Cardiac fibroblast (primary cell): ENCODE results near the gene IL17A.

ENCODE experiments used
- DNase-seq, 2 donors: peaks; one replicate each; pipeline versions ENCODE4 v3.0.0 to v3.0.0-alpha.2; 2010; ENCODE audit warnings: low read depth in 2 of 2
- H3K4me3 ChIP-seq, 2 donors: replicated peaks in 1 of 2; 1 replicate in 1 of 2; 2 replicates in 1 of 2; pipeline ENCODE4 v1.5.1; 2011; ENCODE audit warnings: low read depth in 2 of 2, low read length in 2 of 2, mild to moderate bottlenecking in 2 of 2, moderate library complexity in 1 of 2
- CTCF ChIP-seq: IDR thresholded peaks from one replicate; pipeline ENCODE4 v1.5.1; 2011; ENCODE audit warnings: low read depth, mild to moderate bottlenecking, low read length, inconsistent platforms

The IL17A gene

DNA sequence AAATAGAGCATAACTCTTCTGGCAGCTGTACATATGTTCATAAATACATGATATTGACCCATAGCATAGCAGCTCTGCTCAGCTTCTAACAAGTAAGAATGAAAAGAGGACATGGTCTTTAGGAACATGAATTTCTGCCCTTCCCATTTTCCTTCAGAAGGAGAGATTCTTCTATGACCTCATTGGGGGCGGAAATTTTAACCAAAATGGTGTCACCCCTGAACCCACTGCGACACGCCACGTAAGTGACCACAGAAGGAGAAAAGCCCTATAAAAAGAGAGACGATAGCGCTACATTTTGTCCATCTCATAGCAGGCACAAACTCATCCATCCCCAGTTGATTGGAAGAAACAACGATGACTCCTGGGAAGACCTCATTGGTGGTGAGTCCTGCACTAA is at the start of gene IL17A:
TSS of gene IL17A (plus strand) at position 301 of the 400 bp plus-strand sequence. CDS start at position 358, 57 bp downstream.
- no peak for TF ChIP-seq CTCF
- no peak for DNase-seq
- no peak within 1 kb of the TSS for H3K4me3 ChIP-seq

DNA sequence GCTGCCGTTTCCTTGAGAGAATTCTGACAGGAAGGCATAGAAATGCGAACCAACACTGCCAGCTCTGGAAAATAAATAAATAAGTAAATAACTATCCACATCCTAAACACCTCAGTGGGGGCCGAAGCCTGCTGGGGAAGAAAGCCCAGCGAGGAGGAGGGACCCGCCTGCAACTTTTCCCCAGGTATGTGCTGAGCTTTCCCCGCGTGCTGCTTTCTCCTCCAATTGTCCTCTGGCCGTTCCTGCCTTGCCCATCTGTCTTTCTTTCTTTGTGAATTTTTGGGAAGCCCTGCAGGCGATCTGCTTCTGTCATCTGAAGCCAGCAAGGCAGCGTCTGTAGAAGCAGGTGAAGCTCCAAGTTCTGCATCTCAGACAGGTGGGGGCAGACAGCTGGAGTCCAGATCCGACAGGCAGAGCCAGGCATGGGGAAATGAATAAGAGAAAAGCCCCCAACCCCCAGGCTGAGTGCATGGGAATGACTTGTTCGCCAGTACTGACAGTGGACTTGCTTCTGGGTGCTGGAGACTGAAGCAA is 49.2 kb upstream of the IL17A start:
- no peak for TF ChIP-seq CTCF
- no peak for DNase-seq
- H3K4me3 ChIP-seq: no peak overlapping the region

DNA sequence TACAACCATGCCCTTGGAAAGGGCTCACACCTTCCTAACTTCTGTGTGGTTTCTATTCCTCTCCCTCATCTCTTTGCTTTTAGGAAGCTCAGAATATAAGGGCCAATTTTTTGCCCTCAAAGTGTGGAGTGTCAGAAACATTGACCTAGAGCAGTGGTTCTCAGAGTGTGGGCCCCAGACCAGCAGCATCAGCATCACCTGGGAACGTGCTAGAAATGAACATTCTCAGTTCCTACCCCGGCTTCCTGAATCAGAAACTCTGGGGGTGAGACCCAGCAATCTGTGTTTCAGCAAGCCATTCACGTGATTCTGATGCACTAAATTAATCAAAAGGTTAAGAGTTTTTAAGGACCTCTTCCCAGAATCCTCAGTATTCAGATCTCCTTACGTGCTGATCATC is 47.9 kb upstream of the IL17A start:
- no peak for DNase-seq
- TF ChIP-seq CTCF: no peak
- H3K4me3 ChIP-seq: no peak overlapping the region

GRCh38 chr6:52139985-52140680 is 46.0 kb upstream of the IL17A start:
- H3K4me3 ChIP-seq: no peak overlapping the region
- no peak for TF ChIP-seq CTCF
- no peak for DNase-seq

- no peak for TF ChIP-seq CTCF
- no peak for DNase-seq
- no peak overlapping the region for H3K4me3 ChIP-seq
These were observed 44.6 kb upstream of the IL17A start for GRCh38 chr6:52141596-52141995.

DNA sequence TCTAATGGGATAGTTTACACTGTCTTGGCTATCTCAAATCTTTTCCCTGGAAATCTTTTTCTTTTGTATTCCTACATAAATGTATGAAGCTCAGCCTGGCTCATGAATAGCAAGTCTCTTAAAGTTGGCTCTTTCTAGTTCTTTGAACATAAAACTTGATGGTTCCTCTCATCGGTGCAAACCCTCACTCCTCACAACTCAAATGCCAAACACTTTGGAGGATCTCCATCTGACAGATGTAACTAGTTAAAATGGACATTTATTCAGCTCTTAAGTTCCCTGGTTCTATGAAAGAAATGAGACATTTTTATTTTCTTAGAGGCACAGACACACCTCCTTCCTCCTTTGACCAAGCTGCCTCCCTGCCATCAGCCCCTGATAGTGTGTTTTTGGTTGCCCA is 43.6 kb upstream of the IL17A start:
- no peak for TF ChIP-seq CTCF
- no peak overlapping the region for H3K4me3 ChIP-seq
- DNase-seq: no peak
